DMS79 treated with DMSO at 0.1 percent for 48 hours (cell line): ENCODE data around the gene TMC2.
A peak's percentile ranks its signal among the peaks of the same experiment; 100 is the strongest.
"Not testable (repeated sequence)": the region's sequence is repeated elsewhere in the genome, so short reads cannot be mapped to it uniquely, and the experiment has no call there.

Experiments used
- DNase-seq: peaks from one replicate; lab custom pipeline; 2025; lab: John Stamatoyannopoulos, UW

TMC2 gene

GRCh38 chr20:2663364-2663886, 127.1 kb downstream of the TMC2 start:
- DNase-seq = no peak

- DNase-seq = peak; percentile 84
Observed at GRCh38 chr20:2663887-2664719, 127.7 kb downstream of the TMC2 start, which contains the start of gene IDH3B. TSS of gene IDH3B (minus strand) at chr20:2664216. CDS start at chr20:2664188, 28 bp downstream.

- DNase-seq = no peak
Observed at GRCh38 chr20:2671977-2672376, 135.6 kb downstream of the TMC2 start.

GRCh38 chr20:2672446-2672845, 136.1 kb downstream of the TMC2 start:
- DNase-seq = no peak

GRCh38 chr20:2673453-2673852, 137.1 kb downstream of the TMC2 start:
- DNase-seq = no peak

GRCh38 chr20:2680046-2680445, 143.7 kb downstream of the TMC2 start:
- no peak for DNase-seq

GRCh38 chr20:2682040-2682439, 145.7 kb downstream of the TMC2 start:
- DNase-seq = not testable (repeated sequence)

- not testable (repeated sequence) for DNase-seq
Observed at GRCh38 chr20:2684817-2685216, 148.4 kb downstream of the TMC2 start.

GRCh38 chr20:2687514-2687913, 151.1 kb downstream of the TMC2 start:
- no peak for DNase-seq

- no peak for DNase-seq
Observed at GRCh38 chr20:2688041-2688591, 151.7 kb downstream of the TMC2 start.

- DNase-seq = no peak
Observed at GRCh38 chr20:2690213-2690612, 153.8 kb downstream of the TMC2 start.

- peak; percentile 77 for DNase-seq
Observed at GRCh38 chr20:2690718-2691117, 154.3 kb downstream of the TMC2 start.

GRCh38 chr20:2691127-2691526, 154.8 kb downstream of the TMC2 start:
- no peak for DNase-seq
